RPMI7951 (cell line): ENCODE results near the gene EEF2K. TPM values are rescaled to one million over a fixed set of nuclear protein-coding genes. Genes with fewer than 3 reads are reported as not detected.

Experiments used
- DNase-seq: peaks from one replicate; pipeline ENCODE4 v3.0.0-alpha.2; 2012; ENCODE audit warnings: low read depth
- total RNA-seq: library from RNA; depleted of rRNA; stranded (reverse); fragments of >200 nt; shearing (Covaris generic); gene quantifications from 2 replicates; pipeline ENCODE4 v1.2.3, GENCODE V29; 2014

Gene EEF2K
- total RNA-seq, 1 experiment from 2014 or later: 15.7 TPM

GRCh38 chr16:22240023-22240710 lies 34.1 kb downstream of the EEF2K start:
- DNase-seq: no peak

- peak; percentile 79 for DNase-seq
Measured at GRCh38 chr16:22250522-22250921, 44.4 kb downstream of the EEF2K start.

GRCh38 chr16:22252317-22252716 lies 46.2 kb downstream of the EEF2K start:
- no peak for DNase-seq

GRCh38 chr16:22253272-22253671 lies 47.2 kb downstream of the EEF2K start:
- DNase-seq: no peak

- DNase-seq: no peak
Measured at GRCh38 chr16:22255335-22255734, 49.3 kb downstream of the EEF2K start.

- DNase-seq: no peak
Measured at GRCh38 chr16:22257440-22257839, 51.4 kb downstream of the EEF2K start.

- DNase-seq: no peak
Measured at GRCh38 chr16:22260490-22260889, 54.4 kb downstream of the EEF2K start.

GRCh38 chr16:22262460-22262859 lies 56.4 kb downstream of the EEF2K start:
- no peak for DNase-seq

- peak; percentile 85 for DNase-seq
Measured at GRCh38 chr16:22264786-22265185, 58.7 kb downstream of the EEF2K start.

- DNase-seq: no peak
Measured at GRCh38 chr16:22265351-22265750, 59.3 kb downstream of the EEF2K start.

- DNase-seq: no peak
Measured at GRCh38 chr16:22266546-22266945, 60.5 kb downstream of the EEF2K start.

GRCh38 chr16:22267764-22268163 lies 61.7 kb downstream of the EEF2K start:
- DNase-seq: no peak

GRCh38 chr16:22270525-22270924 lies 64.4 kb downstream of the EEF2K start:
- no peak for DNase-seq

- DNase-seq: no peak
Measured at GRCh38 chr16:22272870-22273650, 67.0 kb downstream of the EEF2K start.

GRCh38 chr16:22274916-22275315 lies 68.8 kb downstream of the EEF2K start:
- no peak for DNase-seq

- DNase-seq: no peak
Measured at GRCh38 chr16:22278441-22279230, 72.6 kb downstream of the EEF2K start.

- no peak for DNase-seq
Measured at GRCh38 chr16:22282254-22282892, 76.3 kb downstream of the EEF2K start.

- no peak for DNase-seq
Measured at GRCh38 chr16:22284637-22285036, 78.6 kb downstream of the EEF2K start.

GRCh38 chr16:22285080-22285479 lies 79.0 kb downstream of the EEF2K start:
- no peak for DNase-seq

- DNase-seq: no peak
Measured at GRCh38 chr16:22291020-22291419, 84.9 kb downstream of the EEF2K start.

GRCh38 chr16:22291860-22292318 lies 85.8 kb downstream of the EEF2K start:
- no peak for DNase-seq

- DNase-seq: no peak
Measured at GRCh38 chr16:22292320-22292719, 86.2 kb downstream of the EEF2K start.
